Stimulated activated naive CD8-positive, alpha-beta T cell treated with anti-CD3 and anti-CD28 coated beads, Interleukin-15, Interleukin-2, amounts not matched to agents 100 ng/mL and 50 ng/mL, for 24 hours (primary cell): ENCODE data around the gene ASS1.
A peak's percentile ranks its signal among the peaks of the same experiment; 100 is the strongest.

Experiments used
- H3K27ac Mint-ChIP-seq: one replicate; pipeline ENCODE4 v1.8.0; 2021; ENCODE audit warnings: mild to moderate bottlenecking, mixed read lengths
- H3K27me3 Mint-ChIP-seq: one replicate; pipeline ENCODE4 v1.8.0; 2021; ENCODE audit warnings: mixed read lengths
- H3K36me3 Mint-ChIP-seq: one replicate; pipeline ENCODE4 v1.8.0; 2021; ENCODE audit warnings: low read depth, mixed read lengths
- H3K4me1 Mint-ChIP-seq: one replicate; pipeline ENCODE4 v1.8.0; 2021; ENCODE audit warnings: low read depth, mixed read lengths
- H3K4me3 Mint-ChIP-seq: one replicate; pipeline ENCODE4 v1.8.0; 2021; ENCODE audit warnings: mild to moderate bottlenecking, mixed read lengths
- H3K9me3 Mint-ChIP-seq: one replicate; pipeline ENCODE4 v1.8.0; 2021; ENCODE audit warnings: mixed read lengths

ASS1 gene

DNA sequence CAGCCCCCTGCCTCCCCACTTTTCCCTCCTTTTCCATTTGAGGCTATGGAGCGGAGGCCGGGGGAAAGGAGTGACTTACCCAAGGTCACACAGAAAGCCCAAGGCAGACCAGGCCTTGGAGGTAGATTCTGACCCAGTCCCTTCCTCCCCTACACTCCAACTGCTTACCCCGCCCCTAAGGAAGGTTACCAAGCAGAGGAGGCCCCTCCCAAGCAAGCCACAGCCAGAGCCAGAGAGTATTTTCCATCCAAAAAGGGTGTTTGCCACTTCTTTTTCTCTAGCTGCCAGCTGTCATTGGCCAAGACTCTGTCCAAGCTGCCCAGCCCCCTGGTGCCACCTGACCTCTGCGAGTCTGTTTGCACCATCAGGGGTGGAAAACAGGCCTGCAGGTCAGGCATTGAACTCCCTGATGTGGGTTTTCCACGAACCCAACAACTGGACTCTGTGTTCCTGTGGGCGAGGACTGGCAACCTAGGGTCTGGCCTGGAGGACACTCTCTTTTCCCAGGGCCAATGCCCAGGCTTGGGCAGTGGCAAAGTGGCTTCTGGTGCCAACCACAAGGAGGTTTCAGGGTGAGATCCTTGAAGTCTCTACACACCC, 6.3 kb upstream of the ASS1 start:
- H3K4me3 Mint-ChIP-seq, result no peak overlapping the region
- H3K9me3 Mint-ChIP-seq, result no peaks in the 10 kb centered on the region
- no peaks in the 10 kb centered on the region for H3K36me3 Mint-ChIP-seq
- H3K27me3 Mint-ChIP-seq, result peaks cover 33% of the 10 kb centered on the region
- H3K4me1 Mint-ChIP-seq, result no peaks in the 10 kb centered on the region
- no peak overlapping the region for H3K27ac Mint-ChIP-seq

DNA sequence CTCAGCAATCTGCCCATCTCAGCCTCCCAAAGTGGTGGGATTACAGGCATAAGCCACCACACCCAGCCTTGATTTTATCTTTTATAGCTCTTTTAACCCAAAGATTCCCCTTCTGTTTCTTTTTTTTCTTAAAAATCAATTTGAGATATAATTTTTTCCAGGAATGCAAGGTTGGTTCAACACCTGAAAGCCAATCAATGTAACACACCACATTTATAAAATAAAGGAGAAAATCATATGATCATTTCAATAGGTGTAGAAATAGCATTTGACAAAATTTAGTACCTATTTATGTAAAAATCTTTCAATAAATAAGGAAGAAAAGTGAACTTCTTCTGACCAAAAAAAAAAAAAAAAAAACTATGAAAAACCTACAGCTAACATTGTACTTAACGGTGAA, 3.7 kb upstream of the ASS1 start:
- Mint-ChIP-seq H3K27ac (no peak overlapping the region), H3K4me1 (peaks cover 2% of the 10 kb centered on the region)

DNA sequence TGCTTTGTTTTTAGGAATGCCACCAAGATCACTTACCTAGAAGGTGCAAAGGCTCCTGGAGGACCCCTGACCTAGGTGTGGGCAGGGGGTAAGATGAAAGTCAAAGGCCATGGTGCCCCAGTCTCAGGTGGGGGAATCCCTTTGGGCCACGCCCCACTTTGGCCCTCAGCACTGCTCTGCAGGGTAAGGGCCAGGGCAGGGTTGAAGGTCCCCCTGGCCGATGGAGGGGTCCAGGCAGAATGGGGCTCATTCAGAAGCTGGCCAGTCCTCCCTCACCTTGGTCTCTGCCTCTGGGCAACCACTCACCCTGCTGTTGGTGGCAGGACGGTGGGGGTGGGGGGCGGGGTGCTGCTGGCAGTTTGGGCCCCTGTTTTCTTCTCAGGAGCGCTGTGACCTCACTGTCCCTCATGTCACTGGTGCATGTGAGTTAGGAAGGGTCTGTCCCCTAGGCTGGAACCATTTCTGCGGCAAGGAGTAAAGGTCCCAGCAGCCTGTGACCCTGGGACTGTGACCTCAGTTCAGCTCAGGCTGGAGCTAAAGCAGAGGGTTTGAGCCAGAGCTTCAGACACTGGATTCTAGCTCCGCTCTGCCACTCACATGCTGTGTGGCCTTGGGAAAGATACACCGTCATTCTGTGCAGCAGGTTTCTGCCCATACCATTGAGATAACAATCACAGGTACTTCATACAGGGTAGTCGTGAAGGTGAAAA, 1.9 kb upstream of the ASS1 start:
- Mint-ChIP-seq H3K4me3 (no peak overlapping the region), H3K36me3 (no peaks in the 10 kb centered on the region), H3K4me1 (peaks cover 12% of the 10 kb centered on the region), H3K9me3 (no peaks in the 10 kb centered on the region), H3K27ac (no peak overlapping the region), H3K27me3 (peaks cover 31% of the 10 kb centered on the region)

More for the DNA sequence above, 3.7 kb upstream of the ASS1 start:
- Mint-ChIP-seq H3K4me3 (no peak overlapping the region), H3K9me3 (no peaks in the 10 kb centered on the region), H3K27me3 (peaks cover 31% of the 10 kb centered on the region), H3K36me3 (no peaks in the 10 kb centered on the region)

DNA sequence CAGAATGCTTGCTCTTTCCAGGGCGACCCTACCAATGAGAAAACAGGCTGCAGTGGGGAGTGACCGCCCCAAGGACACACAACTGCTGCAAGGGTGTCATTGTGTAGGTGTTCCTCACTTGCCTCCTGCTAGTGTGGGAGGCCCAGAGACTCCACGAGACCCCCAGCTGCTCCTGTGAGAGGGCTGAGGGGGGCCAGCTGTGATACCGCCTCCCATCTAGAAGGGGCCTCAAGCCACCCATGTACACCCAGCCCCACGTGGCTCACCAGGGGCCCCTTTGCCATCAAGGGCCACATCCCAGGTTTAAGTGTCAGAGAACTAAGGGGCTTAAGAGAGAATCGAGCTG, 1.3 kb upstream of the ASS1 start:
- Mint-ChIP-seq H3K9me3 (no peaks in the 10 kb centered on the region), H3K27me3 (peaks cover 34% of the 10 kb centered on the region), H3K36me3 (no peaks in the 10 kb centered on the region), H3K27ac (no peak overlapping the region), H3K4me3 (no peak overlapping the region), H3K4me1 (peaks cover 16% of the 10 kb centered on the region)

DNA sequence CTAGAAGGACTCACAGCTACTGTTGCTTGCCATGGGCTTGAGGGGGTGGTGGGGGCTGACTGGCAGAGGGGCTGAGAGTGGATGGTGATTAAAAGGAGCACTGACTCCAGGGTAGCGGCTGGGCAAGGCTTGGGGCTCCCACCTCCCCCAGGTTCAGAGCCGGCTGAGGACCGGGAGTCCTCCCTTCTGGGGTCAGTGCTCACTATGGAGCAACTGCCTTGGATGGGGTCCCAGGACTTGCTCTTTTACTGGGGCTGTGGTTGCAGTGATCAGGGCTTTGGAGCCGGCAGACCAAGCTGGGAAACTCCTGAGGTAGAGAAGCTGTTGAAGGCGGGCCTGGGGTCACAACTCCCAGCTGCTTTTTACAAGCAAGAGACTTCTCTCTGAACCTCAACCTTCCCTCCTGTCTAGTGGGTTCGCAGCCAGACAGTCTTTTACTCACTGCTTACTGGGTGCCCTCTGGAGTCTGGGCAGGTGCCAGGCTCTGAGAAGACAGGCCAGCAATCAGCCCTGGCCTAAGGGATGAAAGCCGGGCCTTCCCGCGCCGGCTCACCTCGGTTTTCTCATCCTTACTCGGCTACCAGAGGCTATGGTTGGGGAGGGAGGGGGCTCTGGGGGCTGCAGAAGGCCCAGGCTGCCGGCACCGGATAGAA, 795 bp upstream of the ASS1 start:
- Mint-ChIP-seq H3K9me3 (no peaks in the 10 kb centered on the region), H3K36me3 (no peaks in the 10 kb centered on the region), H3K27me3 (peaks cover 31% of the 10 kb centered on the region), H3K4me1 (peaks cover 16% of the 10 kb centered on the region), H3K27ac (no peak overlapping the region), H3K4me3 (no peak overlapping the region)

DNA sequence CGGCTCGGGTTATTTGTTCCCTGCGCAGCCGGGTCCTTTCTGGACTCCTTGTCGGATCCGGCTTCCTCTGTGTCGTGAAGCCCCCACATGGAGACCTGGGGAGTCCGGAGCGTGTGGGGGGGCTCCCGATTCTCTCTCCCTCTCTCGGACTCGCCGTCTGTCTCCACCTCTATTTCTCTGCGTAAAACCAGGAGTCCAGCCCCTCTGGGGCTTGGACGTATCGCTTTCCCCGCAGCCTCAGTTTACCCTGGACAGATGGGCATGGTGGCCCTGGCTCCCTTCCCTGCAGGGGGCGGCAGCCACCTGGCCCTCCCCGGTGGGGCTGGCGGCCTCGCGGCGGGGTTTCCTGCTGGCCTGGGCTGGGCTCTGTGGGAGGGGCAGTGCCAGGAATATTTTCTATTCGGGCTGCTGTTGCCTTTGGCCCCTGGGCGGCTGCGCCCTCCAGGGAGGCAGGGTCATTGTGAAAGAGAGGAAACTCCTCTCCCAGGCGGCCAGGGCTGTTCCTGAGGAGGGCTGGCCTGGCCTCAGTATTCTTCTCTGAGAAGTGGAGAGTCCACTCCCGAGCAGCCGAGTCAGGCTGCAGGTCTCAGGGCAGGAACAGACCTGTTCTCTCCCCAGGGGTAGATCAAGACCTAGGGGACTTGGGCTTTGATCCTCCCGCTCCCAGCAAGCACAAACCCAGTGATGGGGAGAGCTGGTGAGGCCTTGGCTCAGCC, 665 bp downstream of the ASS1 start:
- Mint-ChIP-seq H3K27ac (no peak overlapping the region), H3K36me3 (no peaks in the 10 kb centered on the region), H3K27me3 (peaks cover 39% of the 10 kb centered on the region), H3K4me1 (peaks cover 16% of the 10 kb centered on the region), H3K4me3 (peak overlapping the region; percentile 21), H3K9me3 (no peaks in the 10 kb centered on the region)

DNA sequence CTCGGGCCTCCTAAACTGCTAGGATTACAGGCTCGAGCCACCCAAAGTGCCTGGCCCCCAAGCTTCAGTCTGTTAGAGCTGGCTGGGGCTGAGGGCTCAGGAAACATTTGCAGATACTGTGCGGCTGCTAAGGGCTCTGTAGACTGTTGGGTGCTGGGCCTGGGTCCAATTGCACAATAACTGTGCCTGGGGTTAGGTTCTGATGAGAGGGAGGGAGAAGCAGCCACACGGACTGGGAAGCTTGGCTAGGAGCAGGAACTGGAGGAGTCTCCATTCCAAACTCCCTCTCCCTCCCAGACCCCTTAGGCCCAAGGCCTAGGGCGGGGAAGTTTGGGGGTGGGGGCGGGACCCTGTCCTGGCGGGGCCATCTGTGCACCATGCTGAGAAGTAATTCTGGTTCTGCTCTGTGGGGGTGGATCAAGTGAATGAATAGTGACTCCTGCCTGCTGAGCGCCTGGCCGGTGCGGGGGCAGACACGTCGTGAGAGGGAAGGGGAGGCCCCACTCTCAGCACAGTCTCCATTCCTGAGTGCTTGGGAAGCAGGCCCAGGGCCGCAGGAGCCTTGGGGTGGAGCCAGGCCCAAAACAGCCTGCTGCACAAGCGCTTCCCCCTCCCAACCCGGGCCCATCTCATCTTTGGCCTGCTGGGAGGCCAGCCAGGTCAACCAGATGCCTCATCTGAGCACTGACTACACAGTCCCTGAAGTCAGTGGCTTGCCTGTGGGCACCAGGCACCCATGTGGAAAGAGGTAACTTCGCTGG, 1.5 kb downstream of the ASS1 start:
- Mint-ChIP-seq H3K27ac (no peak overlapping the region), H3K9me3 (no peaks in the 10 kb centered on the region), H3K27me3 (peaks cover 40% of the 10 kb centered on the region), H3K36me3 (no peaks in the 10 kb centered on the region), H3K4me1 (peaks cover 16% of the 10 kb centered on the region), H3K4me3 (peak overlapping the region; percentile 21)

DNA sequence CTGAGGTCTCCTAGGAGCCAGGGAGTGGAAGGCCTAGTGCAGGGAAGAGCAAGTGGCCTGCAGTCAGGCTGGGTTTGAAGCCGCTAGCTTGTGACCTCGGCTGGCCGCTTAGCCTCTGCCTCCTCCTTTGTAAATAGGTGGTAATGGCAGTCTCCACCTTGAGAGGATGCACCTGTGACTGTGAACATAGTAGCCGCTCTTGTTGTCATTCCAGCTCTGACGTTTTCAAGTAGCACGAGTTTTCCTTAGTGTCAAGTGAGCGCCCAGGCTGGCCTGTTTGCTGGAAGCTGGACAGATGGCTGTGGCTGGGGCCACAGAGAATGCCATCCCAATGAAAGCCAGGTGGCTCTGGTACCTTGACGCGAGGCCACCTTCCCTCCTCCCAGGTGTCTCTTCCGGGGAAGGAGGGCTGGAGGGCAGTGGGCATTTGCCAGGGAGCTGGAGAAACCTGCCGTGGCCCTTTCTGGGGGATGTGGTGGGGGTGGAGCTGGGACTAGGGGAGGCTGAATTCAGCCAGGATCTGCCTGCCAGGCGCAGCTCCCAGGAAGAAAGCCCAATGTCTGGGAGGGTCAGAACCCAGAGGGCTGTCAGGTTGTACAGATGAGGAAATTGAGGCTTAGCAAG, 2.5 kb downstream of the ASS1 start:
- no peaks in the 10 kb centered on the region for H3K9me3 Mint-ChIP-seq
- H3K27me3 Mint-ChIP-seq, result peaks cover 33% of the 10 kb centered on the region
- H3K27ac Mint-ChIP-seq, result no peak overlapping the region
- no peak overlapping the region for H3K4me3 Mint-ChIP-seq
- no peaks in the 10 kb centered on the region for H3K36me3 Mint-ChIP-seq
- peaks cover 16% of the 10 kb centered on the region for H3K4me1 Mint-ChIP-seq

DNA sequence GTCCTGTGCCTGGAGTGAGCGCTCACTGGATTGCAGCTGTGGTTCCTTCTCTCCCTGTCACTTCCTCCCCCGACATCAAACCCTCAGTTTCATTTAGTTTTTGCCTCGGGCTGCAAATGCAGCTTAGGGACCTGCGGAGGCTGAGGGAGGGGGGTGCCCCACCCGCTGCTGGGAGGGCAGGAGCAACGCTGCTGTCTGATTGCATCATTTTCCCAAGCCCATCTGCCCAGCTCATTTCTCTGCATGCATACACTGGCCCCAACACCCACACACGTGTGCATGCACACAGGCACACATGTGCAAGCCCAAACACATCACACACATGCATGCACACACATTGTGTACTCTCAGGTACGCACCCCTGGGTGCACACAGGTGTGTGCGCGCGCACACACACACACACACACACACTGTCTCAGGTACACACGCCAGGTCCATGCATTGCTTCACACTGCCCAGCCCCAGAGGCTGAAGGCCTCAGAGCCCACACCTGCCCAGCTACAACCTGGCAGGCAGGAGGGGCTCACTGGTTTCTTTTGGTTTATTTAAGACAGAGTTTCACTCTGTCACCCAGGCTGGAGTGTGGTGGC, 3.4 kb downstream of the ASS1 start:
- Mint-ChIP-seq H3K9me3 (no peaks in the 10 kb centered on the region), H3K27ac (peak overlapping the region; percentile 53), H3K4me1 (peaks cover 16% of the 10 kb centered on the region), H3K36me3 (no peaks in the 10 kb centered on the region), H3K4me3 (no peak overlapping the region), H3K27me3 (peaks cover 38% of the 10 kb centered on the region)

DNA sequence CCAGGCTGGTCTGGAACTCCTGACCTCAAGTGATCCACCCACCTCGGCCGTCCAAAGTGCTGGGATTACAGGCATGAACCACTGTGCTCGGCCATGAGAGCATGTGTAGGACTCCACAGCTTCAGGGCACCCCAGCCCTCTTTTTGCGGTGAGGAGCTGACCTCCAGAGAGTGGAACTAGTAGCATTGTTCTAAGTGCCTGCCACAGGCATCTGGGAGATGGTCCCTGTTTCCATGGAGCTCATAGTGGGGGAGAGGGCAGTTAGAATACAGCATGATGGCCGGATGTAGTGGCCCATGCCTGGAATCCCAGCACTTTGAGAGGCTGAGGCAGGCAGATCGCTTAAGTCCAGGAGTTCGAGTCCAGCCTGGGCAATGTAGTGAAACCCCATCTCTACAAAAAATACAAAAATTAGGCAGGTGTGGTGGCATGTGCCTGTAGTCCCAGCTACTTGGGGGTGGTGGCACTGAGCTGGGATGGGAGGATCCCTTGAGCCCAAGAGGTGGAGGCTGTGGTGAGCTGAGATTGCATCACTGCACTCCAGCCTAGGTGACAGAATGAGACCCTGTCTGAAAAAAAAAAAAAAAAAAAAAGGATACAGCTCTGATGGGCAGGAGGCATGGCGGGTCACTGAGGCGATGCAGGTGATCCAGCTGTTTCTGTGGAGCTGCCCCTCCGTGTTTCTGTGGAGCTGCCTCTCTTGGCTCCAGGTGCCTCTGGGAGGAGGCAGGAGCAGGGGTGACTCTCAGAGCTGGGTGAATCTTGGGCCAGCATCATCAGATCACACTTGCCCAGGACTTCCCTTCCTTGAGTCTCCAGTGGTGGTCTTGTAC, 4.2 kb downstream of the ASS1 start:
- no peaks in the 10 kb centered on the region for H3K36me3 Mint-ChIP-seq
- no peak overlapping the region for H3K27ac Mint-ChIP-seq
- peaks cover 16% of the 10 kb centered on the region for H3K4me1 Mint-ChIP-seq
- no peaks in the 10 kb centered on the region for H3K9me3 Mint-ChIP-seq
- peaks cover 30% of the 10 kb centered on the region for H3K27me3 Mint-ChIP-seq
- H3K4me3 Mint-ChIP-seq, result no peak overlapping the region

DNA sequence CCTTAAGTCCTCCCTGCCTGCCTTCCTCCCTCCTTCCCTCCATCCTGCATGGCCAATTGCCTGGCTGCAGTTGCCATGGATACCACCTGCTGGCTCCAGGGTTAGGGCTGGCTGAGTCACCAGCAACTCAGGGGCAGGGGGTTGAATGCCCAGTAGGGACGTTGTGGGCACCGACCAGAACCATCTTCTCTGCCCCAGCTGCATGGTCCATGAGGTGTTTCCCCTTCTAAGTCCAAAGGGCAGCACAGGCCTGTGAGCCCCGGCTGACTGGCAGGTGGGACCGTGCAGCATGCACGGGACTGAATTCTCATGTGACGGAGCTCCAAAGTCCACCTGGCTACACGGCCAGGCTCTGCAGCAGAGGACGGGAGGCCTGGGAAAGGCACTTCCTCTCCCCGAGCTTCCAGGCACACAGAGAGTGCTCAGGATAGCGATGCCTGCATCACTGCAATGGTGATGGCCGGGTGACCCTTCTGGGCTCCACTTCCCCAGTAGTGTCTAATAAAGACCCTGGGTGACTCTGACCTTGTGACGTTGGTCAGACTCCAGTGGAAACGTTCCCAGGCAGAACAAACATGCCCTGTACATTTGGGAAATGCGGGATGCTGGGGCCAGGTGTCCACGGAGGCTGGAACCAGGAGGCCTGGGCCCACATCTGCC, 5.7 kb downstream of the ASS1 start:
- no peaks in the 10 kb centered on the region for H3K9me3 Mint-ChIP-seq
- H3K36me3 Mint-ChIP-seq, result no peaks in the 10 kb centered on the region
- H3K4me1 Mint-ChIP-seq, result peaks cover 16% of the 10 kb centered on the region
- peaks cover 30% of the 10 kb centered on the region for H3K27me3 Mint-ChIP-seq
- no peak overlapping the region for H3K4me3 Mint-ChIP-seq
- no peak overlapping the region for H3K27ac Mint-ChIP-seq

DNA sequence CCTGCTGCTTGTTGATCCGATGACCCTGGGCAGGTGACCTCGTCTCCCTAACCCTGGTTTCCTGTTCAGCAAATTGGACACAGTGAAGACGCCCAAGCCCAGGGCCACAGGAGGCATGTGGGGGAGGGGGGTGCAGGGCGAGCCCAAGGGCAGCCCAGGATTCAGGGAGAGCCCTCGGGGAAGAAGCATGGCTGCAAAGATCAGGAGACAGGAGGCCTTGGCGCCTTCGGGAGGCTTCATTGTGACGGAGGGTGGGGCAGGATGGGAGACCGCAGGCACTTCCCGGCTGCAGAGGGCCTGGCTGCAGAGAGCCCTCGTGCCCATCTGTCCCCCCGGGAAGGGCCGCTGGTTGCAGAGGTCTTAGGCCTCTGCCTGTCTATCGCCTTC, 6.2 kb downstream of the ASS1 start:
- Mint-ChIP-seq H3K9me3 (no peaks in the 10 kb centered on the region), H3K27me3 (peaks cover 25% of the 10 kb centered on the region), H3K27ac (no peak overlapping the region), H3K4me3 (no peak overlapping the region), H3K36me3 (no peaks in the 10 kb centered on the region), H3K4me1 (peaks cover 14% of the 10 kb centered on the region)
